GM21723 (cell line): ENCODE results near the gene DIP2C.
"Not testable (repeated sequence)": the region's sequence is repeated elsewhere in the genome, so short reads cannot be mapped to it uniquely, and the experiment has no call there.

ENCODE experiments used
- ATAC-seq: cut with Tn5 transposase; IDR thresholded peaks from one replicate; pipeline ENCODE4 v1.9.1; 2021; ENCODE audit warnings: mild to moderate bottlenecking, moderate library complexity; ENCODE audit not compliant: unreplicated experiment

The DIP2C gene

GRCh38 chr10:615583-616152 lies 73.8 kb downstream of the DIP2C start:
- ATAC-seq = no peak

GRCh38 chr10:614790-615582 lies 74.5 kb downstream of the DIP2C start:
- no peak for ATAC-seq

GRCh38 chr10:614139-614711 lies 75.2 kb downstream of the DIP2C start:
- no peak for ATAC-seq

- ATAC-seq = no peak
These were observed 76.0 kb downstream of the DIP2C start for GRCh38 chr10:613271-614138.

GRCh38 chr10:612696-613095 lies 76.8 kb downstream of the DIP2C start:
- no peak for ATAC-seq

- ATAC-seq = not testable (repeated sequence)
These were observed 78.7 kb downstream of the DIP2C start for GRCh38 chr10:610642-611305.

- no peak for ATAC-seq
These were observed 79.5 kb downstream of the DIP2C start for GRCh38 chr10:609868-610545.

GRCh38 chr10:609262-609658 lies 80.2 kb downstream of the DIP2C start:
- no peak for ATAC-seq

- no peak for ATAC-seq
These were observed 80.9 kb downstream of the DIP2C start for GRCh38 chr10:608331-609261.

- ATAC-seq = no peak
These were observed 81.8 kb downstream of the DIP2C start for GRCh38 chr10:607545-608185.

- ATAC-seq = no peak
These were observed 82.5 kb downstream of the DIP2C start for GRCh38 chr10:606762-607544.

- ATAC-seq = no peak
These were observed 83.7 kb downstream of the DIP2C start for GRCh38 chr10:605632-606325.

GRCh38 chr10:604716-605631 lies 84.5 kb downstream of the DIP2C start:
- ATAC-seq = no peak

GRCh38 chr10:603745-604144 lies 85.7 kb downstream of the DIP2C start:
- no peak for ATAC-seq

- no peak for ATAC-seq
These were observed 87.0 kb downstream of the DIP2C start for GRCh38 chr10:602391-603005.

- no peak for ATAC-seq
These were observed 87.9 kb downstream of the DIP2C start for GRCh38 chr10:601660-601963.
